Measurements from ENCODE around the gene ITK.
"Not testable (repeated sequence)": the region's sequence is repeated elsewhere in the genome, so short reads cannot be mapped to it uniquely, and the experiment has no call there.

- TF ChIP-seq POLR2AphosphoS5 (IDR thresholded peaks at IDR 0.05; ENCODE audit: borderline replicate concordance, low read depth, low read length); EZH2 (IDR thresholded peaks at IDR 0.05); FOXP2 (optimal IDR thresholded peaks at IDR 0.05; ENCODE audit: control extremely low read depth, extremely low read length, insufficient read depth): not testable (repeated sequence)
These were observed 30.0 kb downstream of the ITK start for GRCh38 chr5:157210652-157211051.
